ENCODE results near the gene SGCA. TPM values are rescaled to one million over a fixed set of nuclear protein-coding genes. Genes with fewer than 3 reads are reported as not detected.
A peak's percentile ranks its signal among the peaks of the same experiment; 100 is the strongest.

Gene SGCA
- total and polyA plus RNA-seq, 3 donors from 2014 or later: 2.4 to 33.1 (median 7.6) TPM

GRCh38 chr17:50219939-50220465 lies 54.2 kb downstream of the SGCA start:
- Histone ChIP-seq H3K27ac (peak overlapping the region in 1 of 2 donors; percentile 57), H3K9me3 (no peaks in the 10 kb centered on the region), H3K36me3 (ENCODE audit: low read depth, missing control alignments) (no peaks in the 10 kb centered on the region), H3K27me3 (no peaks in the 10 kb centered on the region), H3K4me1 (peaks cover 24% of the 10 kb centered on the region), H3K4me3 (no peak overlapping the region)
- TF ChIP-seq CTCF (IDR thresholded peaks at IDR 0.05) (no peak), POLR2A (IDR thresholded peaks at IDR 0.05) (no peak)
- intact Hi-C loops (cut with DNase I; ENCODE audit: low total_unique reads): no loop called here
- WGBS, 2 donors: 28 to 30% methylated on average over 4 of the region's 4 CpGs
- DNase-seq: no peak

- Histone ChIP-seq H3K9me3 (no peaks in the 10 kb centered on the region), H3K36me3 (ENCODE audit: low read depth, missing control alignments) (no peaks in the 10 kb centered on the region), H3K27ac (no peak overlapping the region), H3K4me3 (peak overlapping the region in 1 of 2 donors; percentile 7), H3K27me3 (no peaks in the 10 kb centered on the region), H3K4me1 (peaks cover 24% of the 10 kb centered on the region)
- DNase-seq: no peak
- TF ChIP-seq CTCF (IDR thresholded peaks at IDR 0.05) (no peak), POLR2A (IDR thresholded peaks at IDR 0.05) (no peak)
- 68 to 77% methylated on average over 15 of the region's 15 CpGs for WGBS, 2 donors
- intact Hi-C loops (cut with DNase I; ENCODE audit: low total_unique reads): no loop called here
Measured at GRCh38 chr17:50220811-50221210, 55.0 kb downstream of the SGCA start.

GRCh38 chr17:50221266-50221863 lies 55.6 kb downstream of the SGCA start:
- Histone ChIP-seq H3K9me3 (no peaks in the 10 kb centered on the region), H3K27ac (peak overlapping the region in 1 of 2 donors; percentile 19), H3K27me3 (no peaks in the 10 kb centered on the region), H3K4me1 (peaks cover 24% of the 10 kb centered on the region), H3K4me3 (peak overlapping the region in 1 of 2 donors; percentile 7), H3K36me3 (ENCODE audit: low read depth, missing control alignments) (no peaks in the 10 kb centered on the region)
- WGBS, 2 donors: 57 to 61% methylated on average over 9 of the region's 9 CpGs
- TF ChIP-seq CTCF (IDR thresholded peaks at IDR 0.05): no peak
- TF ChIP-seq POLR2A (IDR thresholded peaks at IDR 0.05): no peak
- no peak for DNase-seq
- intact Hi-C loops (cut with DNase I; ENCODE audit: low total_unique reads): no loop called here

- DNase-seq: no peak
- Histone ChIP-seq H3K27me3 (no peaks in the 10 kb centered on the region), H3K9me3 (no peaks in the 10 kb centered on the region), H3K27ac (no peak overlapping the region), H3K4me3 (no peak overlapping the region), H3K4me1 (peaks cover 24% of the 10 kb centered on the region), H3K36me3 (ENCODE audit: low read depth, missing control alignments) (no peaks in the 10 kb centered on the region)
- intact Hi-C loops (cut with DNase I; ENCODE audit: low total_unique reads): no loop called here
- TF ChIP-seq POLR2A (IDR thresholded peaks at IDR 0.05) (no peak), CTCF (IDR thresholded peaks at IDR 0.05) (no peak)
- 73 to 80% methylated on average over 8 of the region's 8 CpGs for WGBS, 2 donors
Measured at GRCh38 chr17:50221864-50222545, 56.2 kb downstream of the SGCA start.

Data from testis (tissue), 3 donors.